Placental pericyte (primary cell): ENCODE results near the gene PMP22. TPM values are rescaled to one million over a fixed set of nuclear protein-coding genes. Genes with fewer than 3 reads are reported as not detected.

Source experiments
- small RNA-seq: library from RNA; depleted of rRNA; stranded (forward); fragments of <200 nt; gene quantifications from one replicate; pipeline ENCODE3, GENCODE V24; 2012; ENCODE audit warnings: low replicate concordance
- total RNA-seq: library from RNA; depleted of rRNA; stranded (reverse); fragments of >200 nt; gene quantifications from 2 replicates; pipeline ENCODE4 v1.2.3, GENCODE V29; 2012

PMP22 gene
- 7.0 and 17.8 TPM in 2 replicates for total RNA-seq

DNA sequence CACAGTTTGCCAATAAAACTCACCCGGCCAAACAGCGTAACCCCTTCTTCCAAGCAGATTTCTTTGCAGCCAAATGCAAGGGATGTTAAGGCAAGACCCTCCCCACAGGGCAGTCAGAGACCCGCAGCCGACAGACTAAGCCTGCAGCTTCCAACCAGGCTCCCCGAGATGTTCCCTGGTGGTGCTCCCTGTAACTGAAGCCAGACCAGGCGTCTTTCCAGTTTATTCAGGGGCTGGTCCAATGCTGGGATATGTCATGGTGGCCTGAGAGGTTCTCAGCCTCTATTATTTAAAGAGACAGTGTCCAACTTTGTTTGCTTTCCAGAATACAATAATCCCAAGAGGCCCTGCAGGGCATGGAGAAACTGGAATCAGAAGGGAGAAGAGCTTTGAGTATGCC, at the start of gene PMP22:
PMP22 (minus strand) TSS at position 196 of the 400 bp plus-strand sequence. CDS start 4,599 bp downstream, outside the sequence.

Small RNA genes within 50 kb of the gene (small RNA-seq; reads per million reads assigned to genes)
- not detected for gene MIR4731
- gene RNU6-799P: not detected

Other genes with a start within 250 kb of the PMP22 start
- gene TEKT3, start 76.3 kb upstream of the PMP22 start, total RNA-seq: not detected in 2 replicates
- gene CDRT4, start 202.3 kb upstream of the PMP22 start, total RNA-seq: 1.7 and 4.8 TPM in 2 replicates